OCI-LY1 (cell line): ENCODE data around the gene BAIAP3.

Source experiments
- CTCF ChIP-seq: fragments of 200-600 bp; sonication (generic), shearing (Covaris generic); IDR thresholded peaks from 2 replicates; pipeline ENCODE4 v1.5.1; 2017; ENCODE audit warnings: mild to moderate bottlenecking, antibody characterized with exemption, low read length, moderate library complexity, mixed read lengths
- EZH2 ChIP-seq: fragments of 200-600 bp; sonication (generic), shearing (Covaris generic); IDR thresholded peaks from 2 replicates; pipeline ENCODE4 v1.8.0; 2017; ENCODE audit warnings: borderline replicate concordance, mixed run types, mild to moderate bottlenecking, antibody characterized with exemption, low read length, moderate library complexity, mixed read lengths

GRCh38 chr16:1286513-1287094 lies 46.8 kb upstream of the BAIAP3 start:
- TF ChIP-seq EZH2 = no peak
- no peak for TF ChIP-seq CTCF
